Hepatocyte (in vitro differentiated cells): ENCODE measurements around the gene SELENOM. TPM values are rescaled to one million over a fixed set of nuclear protein-coding genes. Genes with fewer than 3 reads are reported as not detected.

Experiments used
- DNase-seq: peaks from one replicate; pipeline ENCODE4 v3.0.0-alpha.2; 2016; ENCODE audit warnings: low spot score
- H2AFZ ChIP-seq: fragments of 200-600 bp; sonication (generic); 2 replicates; pipeline ENCODE4 v1.6.0; 2016; ENCODE audit warnings: antibody characterized with exemption, mild to moderate bottlenecking
- H3K27ac ChIP-seq: fragments of 200-600 bp; sonication (generic); 2 replicates; pipeline ENCODE4 v1.5.1; 2016; ENCODE audit warnings: mild to moderate bottlenecking
- H3K27me3 ChIP-seq: fragments of 200-600 bp; sonication (generic); 2 replicates; pipeline ENCODE4 v1.6.1; 2016
- H3K36me3 ChIP-seq: fragments of 200-600 bp; sonication (generic); replicated peaks from 2 replicates; pipeline ENCODE4 v1.5.1; 2016; ENCODE audit warnings: low read depth; ENCODE audit not compliant: insufficient read depth
- H3K4me1 ChIP-seq: fragments of 200-600 bp; sonication (generic); 2 replicates; pipeline ENCODE4 v1.5.1; 2016; ENCODE audit warnings: mild to moderate bottlenecking, moderate library complexity; ENCODE audit not compliant: insufficient read depth
- H3K4me2 ChIP-seq: fragments of 200-600 bp; sonication (generic); 2 replicates; pipeline ENCODE4 v1.6.0; 2016
- H3K4me3 ChIP-seq: fragments of 200-600 bp; sonication (generic); 2 replicates; pipeline ENCODE4 v1.5.1; 2016; ENCODE audit warnings: mild to moderate bottlenecking
- H3K79me2 ChIP-seq: fragments of 200-600 bp; sonication (generic); 2 replicates; pipeline ENCODE4 v1.6.0; 2017; ENCODE audit warnings: mild to moderate bottlenecking
- H3K9me2 ChIP-seq: fragments of 200-600 bp; sonication (generic); replicated peaks from 2 replicates; pipeline ENCODE4 v1.6.0; 2017; ENCODE audit warnings: mild to moderate bottlenecking; ENCODE audit not compliant: insufficient read depth
- H3K9me3 ChIP-seq: fragments of 200-600 bp; sonication (generic); 2 replicates; pipeline ENCODE4 v1.5.1; 2016; ENCODE audit warnings: low read depth, mild to moderate bottlenecking
- H4K20me1 ChIP-seq: fragments of 200-600 bp; sonication (generic); 2 replicates; pipeline ENCODE4 v1.6.0; 2016; ENCODE audit warnings: mild to moderate bottlenecking; ENCODE audit not compliant: insufficient read depth, poor library complexity, severe bottlenecking
- CTCF ChIP-seq: fragments of 200-600 bp; sonication (generic); IDR thresholded peaks from 2 replicates; pipeline ENCODE4 v1.5.1; 2016; ENCODE audit warnings: antibody characterized with exemption, mild to moderate bottlenecking; ENCODE audit not compliant: poor library complexity
- EZH2 ChIP-seq: fragments of 200-600 bp; sonication (generic); IDR thresholded peaks from 2 replicates; pipeline ENCODE4 v1.6.1; 2016; ENCODE audit warnings: antibody characterized with exemption, mild to moderate bottlenecking, borderline replicate concordance
- EZH2phosphoT487 ChIP-seq: fragments of 200-600 bp; sonication (generic); IDR thresholded peaks from one replicate; pipeline ENCODE4 v1.6.1; 2018; ENCODE audit warnings: antibody characterized with exemption, mild to moderate bottlenecking, low read depth, moderate library complexity; ENCODE audit not compliant: unreplicated experiment, severe bottlenecking
- WGBS: methylation state at CpG from one replicate; pipeline ENCODE4 v1.1.6; 2016; ENCODE audit warnings: low lambda C conversion rate; ENCODE audit errors: missing lambda C conversion rate; 5-methylcytosine and 5-hydroxymethylcytosine counted together
- polyA plus RNA-seq: library from polyadenylated mRNA; unstranded; fragments of >200 nt; fragmentation: Nextera tagmentation; extraction: Ambion mirVana; gene quantifications from 2 replicates; pipeline ENCODE4 v1.2.1, GENCODE V29; 2016
- total RNA-seq: library from RNA; depleted of rRNA; stranded (reverse); fragments of >200 nt; gene quantifications from 2 replicates; pipeline ENCODE4 v1.2.3, GENCODE V29; 2014

SELENOM gene
- total and polyA plus RNA-seq, 2 experiments from 2014 or later = 130 to 240 TPM

DNA sequence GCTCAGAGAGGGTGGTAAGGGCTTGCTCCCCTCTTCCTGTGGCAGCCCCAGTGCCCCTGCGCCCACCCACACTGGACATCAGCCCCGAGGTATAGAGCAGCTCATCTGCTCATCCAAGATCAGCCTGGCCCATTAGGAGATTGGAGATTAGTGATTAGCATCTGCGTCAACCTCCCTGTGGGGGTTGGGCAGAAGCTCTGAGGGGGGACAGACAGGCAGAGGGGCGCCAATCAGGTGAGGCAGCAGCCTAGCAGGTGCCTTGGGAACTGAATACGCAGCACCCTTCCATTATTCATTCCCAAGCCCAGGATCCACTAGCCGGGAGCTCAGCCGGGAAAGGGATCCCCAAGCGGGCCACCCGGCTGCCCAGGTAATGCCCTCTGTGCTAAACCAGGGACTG is 15.2 kb downstream of the SELENOM start:
- no peak overlapping the region for H3K27ac ChIP-seq
- H3K4me1 ChIP-seq = no peaks in the 10 kb centered on the region
- no peak for TF ChIP-seq EZH2phosphoT487
- TF ChIP-seq EZH2 = no peak
- TF ChIP-seq CTCF = no peak
- H3K27me3 ChIP-seq = no peaks in the 10 kb centered on the region
- H3K4me3 ChIP-seq = no peak overlapping the region
- 96% methylated on average over 9 of the region's 9 CpGs for WGBS
- no peaks in the 10 kb centered on the region for H3K9me2 ChIP-seq
- H2AFZ ChIP-seq = no peak overlapping the region
- H3K4me2 ChIP-seq = no peak overlapping the region
- no peaks in the 10 kb centered on the region for H3K79me2 ChIP-seq
- DNase-seq = no peak
- no peaks in the 10 kb centered on the region for H3K36me3 ChIP-seq
- peaks cover 3% of the 10 kb centered on the region for H4K20me1 ChIP-seq
- no peaks in the 10 kb centered on the region for H3K9me3 ChIP-seq

- no peak overlapping the region for H3K4me3 ChIP-seq
- H3K27ac ChIP-seq = no peak overlapping the region
Measured at GRCh38 chr22:31091106-31091975, 16.0 kb downstream of the SELENOM start.

DNA sequence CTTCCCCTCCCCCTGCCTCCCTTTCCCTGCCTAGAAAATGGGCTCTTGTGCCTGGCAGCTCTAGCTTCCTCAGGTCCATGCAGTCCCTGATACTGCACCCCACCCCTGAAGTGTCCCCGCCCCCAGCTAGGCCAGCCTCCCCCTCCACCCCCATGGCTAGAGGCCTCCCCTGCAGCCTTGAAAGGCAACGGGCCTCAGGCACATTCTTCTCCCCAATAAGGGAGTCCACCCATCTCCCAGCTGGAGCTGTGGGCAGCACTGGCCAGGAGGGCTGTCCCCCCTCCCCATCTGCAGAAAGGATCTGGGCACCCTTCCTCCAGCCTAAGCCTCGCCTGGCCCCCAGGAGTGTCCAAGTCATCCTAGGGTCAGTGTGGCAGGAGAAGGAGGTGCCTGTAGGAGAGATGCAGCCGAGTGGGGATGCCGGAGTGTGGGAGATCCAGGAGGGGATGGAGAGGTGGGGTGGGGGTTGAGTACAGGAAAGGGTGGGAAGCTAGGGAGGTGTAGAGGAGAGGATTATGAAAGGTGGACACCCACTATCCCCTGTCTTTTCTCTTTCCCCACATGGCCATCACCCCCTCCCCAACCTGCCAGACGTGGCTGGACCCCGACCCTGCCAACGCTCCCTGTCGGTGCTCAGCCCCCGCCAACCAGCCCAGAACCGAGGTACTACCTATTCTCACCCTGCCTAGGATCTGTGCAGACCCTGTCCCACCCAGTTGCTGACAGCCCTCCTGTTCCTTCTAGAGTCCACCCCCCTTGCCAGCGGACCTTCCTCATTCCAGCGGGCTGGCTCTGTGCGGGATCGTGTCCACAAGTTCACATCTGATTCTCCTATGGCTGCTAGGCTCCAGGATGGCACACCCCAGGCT is 16.9 kb downstream of the SELENOM start:
- Histone ChIP-seq H3K9me3 (no peaks in the 10 kb centered on the region), H2AFZ (no peak overlapping the region), H3K4me1 (no peaks in the 10 kb centered on the region), H3K27ac (no peak overlapping the region), H4K20me1 (peaks cover 3% of the 10 kb centered on the region), H3K27me3 (no peaks in the 10 kb centered on the region), H3K4me2 (no peak overlapping the region), H3K36me3 (no peaks in the 10 kb centered on the region), H3K4me3 (no peak overlapping the region), H3K9me2 (no peaks in the 10 kb centered on the region), H3K79me2 (peaks cover 10% of the 10 kb centered on the region)
- no peak for TF ChIP-seq EZH2phosphoT487
- TF ChIP-seq EZH2 = no peak
- TF ChIP-seq CTCF = no peak
- no peak for DNase-seq
- 92% methylated on average over 14 of the region's 15 CpGs for WGBS

More at GRCh38 chr22:31091106-31091975, 16.0 kb downstream of the SELENOM start:
- no peaks in the 10 kb centered on the region for H3K27me3 ChIP-seq
- no peak for TF ChIP-seq EZH2phosphoT487
- no peak for TF ChIP-seq CTCF
- TF ChIP-seq EZH2 = no peak
- H3K9me3 ChIP-seq = no peaks in the 10 kb centered on the region
- H3K9me2 ChIP-seq = no peaks in the 10 kb centered on the region
- H3K4me2 ChIP-seq = no peak overlapping the region
- H3K36me3 ChIP-seq = no peaks in the 10 kb centered on the region
- H3K4me1 ChIP-seq = no peaks in the 10 kb centered on the region
- H2AFZ ChIP-seq = no peak overlapping the region
- peak; percentile 4 for DNase-seq
- peaks cover 3% of the 10 kb centered on the region for H4K20me1 ChIP-seq
- WGBS = 90% methylated on average over 28 of the region's 29 CpGs
- H3K79me2 ChIP-seq = peaks cover 3% of the 10 kb centered on the region
